Mesenteric fat pad (tissue), 1 donor: Measurements from ENCODE around the gene FLRT1. TPM values are rescaled to one million over a fixed set of nuclear protein-coding genes. Genes with fewer than 3 reads are reported as not detected.

ENCODE experiments used
- DNase-seq: peaks from one replicate; pipeline ENCODE4 v3.0.0-alpha.2; 2020; ENCODE audit warnings: low spot score
- long read RNA-seq: library from polyadenylated mRNA; unstranded; transcript quantifications from one replicate; pipeline ENCODE4 v2.0.0, GENCODE V29; 2020
- total RNA-seq: library from RNA; stranded (reverse); fragmentation: NEBNext Ultra II Directional; extraction: Animal tissue kit (Norgen Biotek cat#: 25700); gene quantifications from one replicate; pipeline ENCODE4 v1.2.1, GENCODE V29; 2021
- donor health status: DM: yes; HTN: yes; CAD: no.

Gene FLRT1
- total RNA-seq = not detected
- long read RNA-seq, partial matches to known transcripts = 0 of 1 reads
- long read RNA-seq, other reads (novel, unspliced or antisense) = 1 of 1 reads

DNA sequence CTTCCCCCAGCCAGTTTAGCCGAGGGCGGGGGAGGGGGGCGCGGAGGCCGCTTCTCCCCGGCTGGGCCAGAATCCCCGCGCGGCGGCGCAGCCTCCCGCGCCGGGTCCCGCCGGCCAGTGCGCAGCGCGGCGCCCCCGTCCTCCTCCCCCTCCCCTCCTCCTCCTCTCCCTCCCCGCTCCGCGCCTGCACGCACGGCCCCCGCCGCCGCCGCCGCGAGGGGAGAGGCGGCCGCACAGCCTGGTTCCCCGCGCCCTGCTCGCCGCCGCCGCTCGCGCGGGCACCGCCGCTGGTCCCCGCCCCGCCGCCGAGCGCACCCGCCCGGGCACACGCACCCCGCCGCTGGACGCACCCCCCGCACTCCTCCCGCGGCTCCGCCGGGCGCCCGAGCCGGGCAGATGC lies at the start of gene FLRT1:
FLRT1 (plus strand) TSS at position 356 of the 400 bp plus-strand sequence. CDS start 80,337 bp downstream, outside the sequence.
- DNase-seq = no peak

DNA sequence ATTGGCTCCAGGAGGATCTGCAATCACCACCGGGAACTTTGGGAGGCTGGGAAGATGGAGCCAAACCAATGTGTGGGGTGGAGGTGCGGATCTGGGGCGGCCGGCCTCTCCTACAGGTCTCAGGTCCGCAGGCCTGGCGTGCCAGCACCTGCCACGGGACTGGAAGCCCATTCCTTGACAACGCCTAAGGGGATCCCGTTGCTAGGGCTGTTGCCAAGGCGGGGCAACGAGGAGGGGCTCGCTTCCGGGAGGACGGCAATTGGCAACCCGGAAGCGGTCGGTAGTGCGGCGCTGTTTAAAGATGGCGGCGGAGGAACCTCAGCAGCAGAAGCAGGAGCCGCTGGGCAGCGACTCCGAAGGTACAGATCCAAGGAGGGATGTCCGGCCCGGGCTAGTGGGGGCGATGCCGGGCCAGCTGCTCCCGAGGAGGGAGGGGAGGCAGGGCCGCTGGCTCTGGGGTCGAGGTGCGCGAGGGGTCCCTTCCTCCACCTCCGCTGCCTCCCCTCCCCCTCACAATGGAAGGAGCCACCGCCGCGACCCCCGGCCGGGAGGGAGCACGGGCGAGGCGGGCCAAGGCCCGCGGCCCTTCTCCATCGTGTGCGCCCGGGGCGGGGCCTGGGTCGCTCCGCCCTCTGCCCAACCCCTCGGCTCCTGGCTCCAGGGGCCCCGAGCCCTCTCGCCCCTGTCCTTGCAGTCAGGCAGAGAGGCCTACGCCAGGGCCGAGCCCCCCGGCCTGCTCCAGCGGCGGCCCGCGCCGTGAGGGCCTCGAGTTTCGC lies 49.4 kb upstream of the FLRT1 start, which contains the start of gene OTUB1:
OTUB1 (plus strand) TSS at position 283 of the 776 bp plus-strand sequence; CDS start at position 302, 19 bp downstream.
- DNase-seq = peak; percentile 96

DNA sequence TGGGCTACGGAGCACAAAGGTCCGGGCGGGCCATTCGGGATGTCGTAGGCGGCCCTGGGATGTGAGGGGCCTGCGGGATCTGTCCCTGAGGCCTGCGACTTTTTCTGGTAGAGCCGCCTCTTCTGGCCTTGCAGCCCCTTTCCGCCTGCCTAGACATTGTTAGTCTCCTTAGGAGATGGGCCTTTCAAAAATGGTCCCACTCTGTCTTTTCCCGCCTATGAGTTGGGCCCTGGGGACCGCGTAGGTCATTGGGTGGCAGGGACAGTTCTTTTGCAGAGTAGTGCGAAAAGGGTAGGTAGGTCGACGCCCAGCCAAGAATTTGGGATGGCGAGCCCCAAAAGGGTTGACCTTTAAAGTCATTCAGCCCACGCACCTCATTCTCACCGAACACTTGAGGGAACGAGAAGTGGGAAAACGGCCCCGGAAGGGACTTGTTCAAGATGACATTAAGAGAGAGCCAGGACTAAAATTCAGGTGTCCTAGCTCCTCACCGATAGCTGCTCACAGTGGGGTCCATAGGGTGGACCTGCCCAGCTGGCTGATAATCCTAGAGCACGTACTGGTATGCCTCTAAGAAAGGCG lies 48.7 kb upstream of the FLRT1 start:
- no peak for DNase-seq

- no peak for DNase-seq
Observed at GRCh38 chr11:63991558-63991957, 44.2 kb upstream of the FLRT1 start.

DNA sequence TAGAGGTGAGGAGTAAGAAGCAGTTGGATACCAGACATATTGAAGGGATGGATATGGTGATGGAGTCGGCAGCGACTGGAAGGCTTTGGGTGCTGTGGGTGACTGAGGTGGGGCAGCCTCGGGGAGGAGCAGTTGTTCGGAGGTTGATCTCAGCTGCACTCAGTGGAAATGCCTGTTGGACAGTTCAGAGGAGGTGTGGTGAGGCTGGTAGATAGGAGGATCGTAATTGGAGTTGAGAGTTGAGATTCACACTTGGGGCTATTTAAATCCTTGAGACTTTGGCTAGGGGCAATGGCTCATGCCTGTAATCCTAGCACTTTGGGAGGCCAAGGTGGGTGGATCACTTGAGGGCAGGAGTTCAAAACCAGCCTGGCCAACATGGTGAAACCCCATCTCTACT lies 42.6 kb upstream of the FLRT1 start:
- DNase-seq = no peak

GRCh38 chr11:63993993-63994392 lies 41.7 kb upstream of the FLRT1 start:
- no peak for DNase-seq

DNA sequence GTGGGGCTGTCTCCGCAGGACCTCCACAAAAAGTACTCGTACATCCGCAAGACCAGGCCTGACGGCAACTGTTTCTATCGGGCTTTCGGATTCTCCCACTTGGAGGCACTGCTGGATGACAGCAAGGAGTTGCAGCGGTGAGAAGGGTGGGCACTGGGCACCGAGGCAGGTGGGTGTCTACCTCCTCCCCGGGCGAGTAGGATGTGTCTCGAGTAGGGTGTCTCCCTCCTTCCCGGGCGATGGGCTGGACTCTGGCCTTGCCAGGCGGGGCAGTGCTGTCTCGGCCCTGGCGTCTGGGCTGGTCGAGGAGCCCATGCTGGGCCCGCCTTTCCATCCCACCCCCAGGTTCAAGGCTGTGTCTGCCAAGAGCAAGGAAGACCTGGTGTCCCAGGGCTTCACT lies 39.2 kb upstream of the FLRT1 start:
- DNase-seq = no peak

GRCh38 chr11:63997104-63997700 lies 38.5 kb upstream of the FLRT1 start:
- DNase-seq = no peak

GRCh38 chr11:63997801-63998337 lies 37.9 kb upstream of the FLRT1 start:
- DNase-seq = no peak

- no peak for DNase-seq
Observed at GRCh38 chr11:63998558-63999348, 37.0 kb upstream of the FLRT1 start.

- no peak for DNase-seq
Observed at GRCh38 chr11:63999349-64000025, 36.2 kb upstream of the FLRT1 start.

- DNase-seq = no peak
Observed at GRCh38 chr11:64000026-64000739, 35.5 kb upstream of the FLRT1 start.

DNA sequence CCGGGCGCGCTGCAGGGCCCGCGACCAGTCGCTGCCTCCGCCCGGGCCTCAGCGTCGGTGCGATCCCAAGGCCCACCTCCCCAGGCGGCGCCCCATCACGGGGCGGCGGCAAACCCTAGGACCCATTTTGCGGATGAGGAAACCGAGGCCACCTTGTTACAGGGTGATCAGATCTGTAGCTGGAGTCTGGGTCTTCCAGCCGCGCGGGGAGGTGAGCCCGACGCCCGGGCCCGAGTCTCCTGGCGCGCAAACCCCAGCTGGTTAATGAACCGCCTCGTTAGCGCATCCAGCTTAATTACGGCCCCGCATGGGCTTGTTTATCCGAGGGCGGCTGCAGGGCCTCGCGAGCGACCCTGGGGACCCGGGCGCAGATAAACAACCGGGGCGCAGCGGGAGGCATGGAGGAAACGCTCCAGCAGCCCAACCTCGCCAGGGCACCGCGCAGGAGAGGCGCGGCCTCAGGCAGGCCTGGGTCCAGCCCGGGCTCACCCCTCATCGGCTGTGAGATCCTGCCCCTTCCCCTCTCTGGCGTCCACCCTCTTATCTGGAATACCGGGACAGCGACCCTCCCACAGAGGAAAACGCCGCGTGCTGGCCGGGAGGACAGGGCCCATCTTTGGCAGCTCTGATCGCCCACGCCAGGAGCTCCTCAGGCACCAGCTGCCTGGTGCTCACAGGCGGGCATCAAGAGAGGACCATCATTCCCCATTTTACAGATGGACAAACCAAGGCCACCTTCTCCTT lies 34.8 kb upstream of the FLRT1 start:
- no peak for DNase-seq

- DNase-seq = no peak
Observed at GRCh38 chr11:64001484-64002420, 34.0 kb upstream of the FLRT1 start.

GRCh38 chr11:64003807-64004589 lies 31.7 kb upstream of the FLRT1 start:
- DNase-seq = no peak

- DNase-seq = no peak
Observed at GRCh38 chr11:64004590-64004984, 31.1 kb upstream of the FLRT1 start.

DNA sequence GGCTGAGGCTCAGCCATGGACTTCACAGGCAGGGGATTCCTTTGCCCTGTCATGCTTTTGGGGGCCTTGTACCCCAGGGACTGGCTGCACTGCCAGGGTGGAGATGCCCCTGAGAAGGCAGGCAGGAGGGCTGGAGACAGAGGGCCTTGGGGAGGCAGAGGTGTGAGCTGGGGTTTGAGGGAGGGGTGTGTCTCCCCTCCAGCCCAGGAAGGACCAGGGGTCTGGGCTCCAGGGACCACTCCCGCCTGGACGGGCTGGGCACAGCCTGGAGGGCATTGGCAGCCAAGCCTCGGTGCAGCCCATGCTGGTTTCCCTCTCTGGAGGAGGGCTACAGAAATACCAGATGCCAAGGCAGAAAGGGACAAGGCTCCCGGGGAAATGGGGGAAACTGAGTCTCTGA lies 30.0 kb upstream of the FLRT1 start:
- DNase-seq = no peak
